Renal pelvis (tissue), 4 donors: ENCODE measurements around the gene WDR11. TPM values are rescaled to one million over a fixed set of nuclear protein-coding genes. Genes with fewer than 3 reads are reported as not detected.
A peak's percentile ranks its signal among the peaks of the same experiment; 100 is the strongest.
"Not testable (repeated sequence)": the region's sequence is repeated elsewhere in the genome, so short reads cannot be mapped to it uniquely, and the experiment has no call there.

Experiments
- DNase-seq: peaks from one replicate; pipeline ENCODE4 v3.0.0-alpha.2; 2013
- polyA plus RNA-seq, 3 donors: library from polyadenylated mRNA; unstranded; fragments of 120-200 nt; gene quantifications; one replicate each; pipeline ENCODE4 v1.2.1, GENCODE V29; 2013; ENCODE audit not compliant: insufficient read length in 3 of 3

Gene WDR11
- polyA plus RNA-seq, 3 donors = 60.3 to 94.6 (median 91.8) TPM

DNA sequence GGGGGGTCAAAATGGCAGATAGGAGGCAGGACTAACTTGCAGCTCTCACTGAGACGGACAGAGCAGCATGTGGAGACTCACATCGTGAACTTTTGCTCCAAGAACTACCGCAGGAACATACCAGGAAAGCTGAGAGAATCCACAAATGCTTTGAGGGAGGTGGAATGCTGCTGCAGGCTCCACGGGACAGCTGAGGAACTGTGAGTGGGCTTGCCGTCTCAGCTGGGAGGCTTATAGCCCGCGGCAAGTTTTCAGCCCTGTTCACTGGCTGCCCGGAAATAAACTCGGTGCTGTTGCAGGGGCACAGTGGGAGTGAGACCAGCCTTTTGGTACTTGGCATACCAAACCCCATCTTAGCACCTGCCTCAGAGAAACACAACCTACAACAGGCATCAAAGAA, 19.1 kb upstream of the WDR11 start:
- DNase-seq = no peak

DNA sequence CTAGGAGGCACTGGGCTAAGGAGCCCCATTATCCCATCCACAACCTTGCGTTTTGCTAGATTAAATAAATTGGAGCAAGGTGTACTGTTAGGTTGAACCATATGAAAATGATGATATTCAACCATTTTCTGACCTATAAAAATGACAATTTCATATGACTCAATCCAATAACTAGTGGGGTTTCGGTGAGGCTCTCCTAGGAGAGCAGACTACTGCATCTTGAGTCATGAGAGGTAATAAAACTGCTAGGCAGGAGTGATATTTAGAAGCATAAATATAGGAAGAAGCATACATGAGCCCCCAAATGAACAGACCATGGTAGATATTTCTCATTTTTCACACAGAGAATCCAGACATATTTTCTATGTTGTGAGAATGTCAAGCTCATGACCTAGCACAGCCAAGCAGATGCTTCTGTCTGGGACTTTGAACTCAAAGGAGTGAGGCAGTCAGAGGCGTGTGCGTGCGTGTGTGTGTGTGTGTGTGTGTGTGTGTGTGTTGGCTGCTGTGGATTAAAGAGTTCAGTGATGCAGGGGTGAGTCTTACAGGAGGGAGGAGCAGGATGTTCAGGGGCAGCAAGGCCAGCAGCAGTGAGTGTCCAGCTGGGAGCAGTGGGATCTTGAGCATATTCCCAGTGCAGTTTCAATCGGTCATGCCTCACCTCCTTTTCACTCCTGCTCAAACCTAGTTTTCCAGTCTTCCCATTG, 17.8 kb upstream of the WDR11 start:
- DNase-seq = peak; percentile 12

DNA sequence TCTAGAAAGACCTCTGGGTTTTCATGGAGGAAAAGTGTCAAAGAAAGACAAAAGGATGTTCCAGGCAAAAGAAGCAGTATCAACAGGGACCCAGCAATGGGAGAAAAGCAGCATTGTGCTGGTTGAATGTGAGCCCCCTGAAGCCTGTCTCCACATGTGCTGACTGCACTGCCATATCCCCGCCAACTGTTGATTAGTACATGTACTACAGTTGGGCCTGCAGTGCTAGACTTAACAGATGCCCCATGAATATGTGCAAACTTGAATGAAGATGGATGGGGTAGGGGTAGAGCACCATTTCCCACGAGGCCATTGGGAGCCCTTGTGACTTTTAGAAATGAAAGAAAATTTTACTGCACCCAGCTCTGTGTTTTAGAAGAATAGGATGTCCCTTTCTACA, 15.6 kb upstream of the WDR11 start:
- no peak for DNase-seq

DNA sequence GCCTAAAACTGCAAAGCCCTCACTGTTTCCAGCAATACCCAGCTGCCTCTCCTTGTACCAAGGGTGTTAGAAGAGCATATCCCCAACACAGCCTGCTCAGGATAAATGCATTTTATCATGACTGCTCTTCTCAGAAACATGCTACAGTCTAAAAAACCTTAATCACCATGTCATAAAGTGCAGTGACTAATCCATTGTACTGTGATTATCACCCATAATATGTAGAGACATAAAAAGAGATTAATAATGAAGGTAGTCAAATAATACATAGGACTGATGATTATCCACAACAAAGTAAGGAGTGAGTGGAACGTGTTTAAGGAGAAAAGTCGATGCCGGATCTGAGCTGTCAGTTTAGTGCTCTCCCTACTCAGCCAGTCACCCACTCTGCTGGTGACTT, 12.2 kb upstream of the WDR11 start:
- DNase-seq = no peak

DNA sequence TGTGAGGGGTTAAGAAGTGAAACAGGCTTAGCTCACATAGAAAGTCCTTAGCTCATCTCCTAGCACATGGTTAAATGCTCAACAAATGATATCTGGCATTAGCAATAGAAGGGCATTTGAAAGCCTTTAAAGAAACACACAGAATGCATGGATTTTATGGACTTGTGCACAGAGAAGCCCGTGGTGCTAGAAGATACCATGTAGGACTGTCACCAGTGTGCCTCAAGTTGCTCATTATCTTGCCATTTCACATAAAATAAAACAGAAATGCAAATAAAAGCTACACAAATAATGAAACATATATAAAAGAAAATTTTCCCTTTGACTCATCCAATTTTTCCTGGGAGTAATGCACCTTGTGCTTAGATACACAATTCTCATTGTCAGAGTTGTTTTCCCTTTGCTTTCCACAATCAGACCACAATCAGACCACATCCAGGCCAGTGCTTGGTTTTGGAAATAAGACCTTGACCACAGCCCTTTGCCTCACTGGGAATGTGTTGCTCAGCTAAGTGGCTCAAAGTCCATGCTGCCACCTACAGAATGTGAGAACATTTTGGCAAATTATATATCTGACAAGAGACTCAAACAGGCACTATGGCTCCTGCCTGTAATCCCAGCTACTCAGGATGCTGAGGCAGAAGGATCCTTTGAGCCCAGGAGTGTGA, 9.5 kb upstream of the WDR11 start:
- DNase-seq = no peak

DNA sequence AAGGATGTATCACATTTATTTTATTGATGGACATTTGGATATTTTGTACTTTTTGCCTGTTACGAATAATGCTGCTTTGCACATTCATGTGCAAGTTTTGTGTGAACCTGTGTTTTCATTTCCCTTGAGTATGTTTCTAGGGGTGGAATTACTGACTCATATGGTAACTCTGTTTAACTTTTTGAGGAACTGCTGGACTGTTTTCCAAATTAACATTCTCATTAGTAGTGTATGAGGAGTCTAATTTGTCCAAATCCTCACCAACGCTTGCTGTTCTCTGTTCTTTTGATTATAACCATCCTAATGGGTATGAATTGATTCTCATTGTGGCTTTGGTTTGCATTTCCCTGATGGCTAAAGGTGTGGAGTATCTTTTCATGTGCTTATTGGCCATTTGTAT, 3.2 kb downstream of the WDR11 start:
- DNase-seq = no peak

DNA sequence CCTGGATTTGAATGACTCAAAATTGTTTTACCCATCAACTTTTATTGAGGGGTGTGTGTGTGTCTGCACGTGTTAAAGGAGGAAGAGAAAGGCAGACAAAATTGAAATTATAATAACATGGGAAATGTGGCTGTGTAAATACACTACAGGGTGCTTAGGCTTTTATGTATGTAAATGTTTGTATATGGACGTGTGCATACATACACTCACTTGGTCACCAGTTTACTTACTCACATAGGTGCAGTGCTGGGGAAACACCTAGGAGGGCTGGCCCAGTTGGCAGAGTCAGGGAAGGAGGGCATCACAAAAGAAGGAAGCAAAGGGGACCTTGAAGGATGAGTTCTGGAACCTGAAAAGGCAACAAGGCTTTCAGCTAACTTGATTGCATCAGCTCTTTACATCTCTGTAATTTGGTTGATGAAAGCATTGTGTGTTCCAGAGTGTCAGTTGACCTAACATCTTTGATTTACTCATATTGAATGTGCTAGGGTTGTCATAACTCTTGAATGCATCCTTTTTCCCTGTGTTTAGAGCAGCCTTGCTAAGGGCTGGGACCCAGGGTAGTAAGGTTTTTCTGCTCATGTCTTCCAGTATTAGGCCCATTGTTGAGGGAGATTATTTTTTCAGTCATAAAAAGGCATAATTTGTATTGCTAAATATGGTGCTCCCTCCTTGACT, 10.2 kb downstream of the WDR11 start:
- no peak for DNase-seq

DNA sequence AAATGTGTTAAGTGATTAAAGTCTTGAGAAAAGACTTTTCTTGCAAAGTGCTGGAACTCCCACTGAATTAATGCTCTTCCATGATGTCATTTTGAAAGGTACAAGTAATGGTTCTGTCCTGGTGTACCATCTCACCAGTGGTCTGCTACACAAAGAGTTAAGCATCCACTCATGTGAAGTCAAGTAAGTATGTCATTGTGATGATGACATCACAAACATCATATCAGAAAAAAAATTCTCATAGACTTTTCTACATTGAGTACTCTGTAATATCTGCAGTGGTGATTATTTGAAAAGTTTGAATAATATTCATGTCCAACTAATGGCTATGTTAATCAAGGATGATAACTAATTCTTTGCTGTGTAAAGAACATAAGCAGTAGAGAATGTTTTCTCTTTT, 22.6 kb downstream of the WDR11 start:
- no peak for DNase-seq

DNA sequence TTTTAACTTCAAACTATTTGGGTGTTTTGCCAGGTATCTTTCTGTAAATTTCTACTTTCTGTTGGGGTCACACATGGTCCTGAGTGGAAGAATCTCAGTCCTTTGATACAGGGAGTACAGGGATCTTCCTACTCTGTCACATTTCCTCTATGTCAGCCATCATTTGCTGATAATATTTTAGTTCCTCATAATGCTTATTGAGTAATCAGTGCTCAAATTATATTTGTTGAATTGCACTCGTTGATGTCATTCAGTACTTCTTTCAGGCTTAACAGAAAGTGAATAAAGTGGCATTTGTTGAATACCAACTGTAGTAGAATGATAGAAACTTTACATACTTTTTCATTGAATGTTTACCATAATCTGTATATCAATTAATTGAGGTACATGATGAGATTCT, 31.9 kb downstream of the WDR11 start:
- no peak for DNase-seq

DNA sequence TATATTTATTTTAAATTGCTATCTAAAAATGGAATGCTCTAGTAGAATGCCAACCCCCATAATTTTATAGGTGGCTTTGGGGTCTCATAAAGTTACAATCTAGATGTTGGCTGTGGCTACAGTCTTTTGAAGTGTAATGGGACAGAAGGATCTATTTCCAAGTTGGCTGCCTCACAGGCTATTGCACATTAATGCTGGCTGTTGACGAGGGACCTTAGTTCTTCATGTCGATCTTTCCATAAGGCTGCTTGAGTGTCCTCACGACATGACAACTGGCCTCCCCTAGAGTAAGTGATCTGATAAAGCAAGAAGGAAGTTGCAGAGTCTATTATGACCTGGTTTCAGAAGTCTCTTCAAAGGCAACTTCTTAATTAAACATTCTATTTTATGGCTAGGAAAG, 36.3 kb downstream of the WDR11 start:
- DNase-seq = no peak

DNA sequence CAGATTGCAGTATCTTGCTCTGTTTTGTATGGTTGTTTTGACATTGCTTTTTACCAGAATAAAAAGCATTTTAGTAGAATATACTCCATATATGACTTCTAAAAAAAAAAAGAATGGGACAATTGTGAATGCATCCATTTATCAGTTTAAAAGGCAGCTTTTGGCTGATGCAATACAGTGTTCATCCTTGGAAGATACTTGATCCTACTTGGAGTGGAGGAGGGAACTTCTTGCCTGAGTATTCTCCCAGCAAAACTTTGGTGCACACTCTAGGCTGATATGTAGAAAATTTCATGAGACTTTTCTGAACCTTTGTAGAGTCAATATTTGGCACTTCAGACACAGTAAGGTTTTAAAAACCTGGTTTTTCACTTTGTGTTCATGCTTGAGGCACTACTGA, 40.2 kb downstream of the WDR11 start:
- DNase-seq = no peak

DNA sequence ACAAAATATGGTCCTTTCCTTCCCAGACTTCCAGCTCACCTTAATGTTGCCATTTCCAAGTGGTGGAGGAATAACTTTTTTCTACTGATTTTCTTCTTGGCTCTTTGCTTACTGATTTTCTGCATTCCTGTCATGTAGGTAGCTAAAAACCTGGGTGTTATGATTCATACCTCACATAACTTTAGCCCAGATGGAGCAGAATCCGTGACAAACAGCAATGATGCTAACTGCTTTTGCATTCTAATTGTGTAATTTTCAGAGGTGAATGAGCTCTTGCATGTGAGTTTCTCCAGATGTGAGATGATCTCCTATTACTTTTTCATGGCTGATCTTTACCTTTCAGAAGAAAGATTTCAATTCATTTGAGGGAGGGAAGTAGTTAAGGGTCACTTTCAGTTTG, 43.4 kb downstream of the WDR11 start:
- no peak for DNase-seq

DNA sequence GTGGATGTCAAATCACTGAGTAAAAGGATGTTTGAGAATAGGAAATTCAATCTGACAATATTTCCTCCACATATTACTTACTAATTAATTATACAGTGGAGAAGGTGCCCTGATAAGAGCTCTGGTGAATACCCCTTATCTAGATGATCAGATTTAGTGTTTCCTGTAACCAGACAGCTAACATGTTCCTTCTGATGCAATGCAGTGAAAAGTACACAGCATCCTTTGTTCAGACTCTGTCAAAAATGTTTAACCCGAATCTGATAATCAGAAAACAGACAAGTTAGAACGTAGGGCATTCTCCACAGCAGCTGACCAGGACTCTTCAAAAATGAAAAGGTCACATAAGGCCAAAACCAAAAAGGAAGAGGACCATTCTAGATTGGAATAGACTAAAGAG, 46.2 kb downstream of the WDR11 start:
- DNase-seq = no peak

DNA sequence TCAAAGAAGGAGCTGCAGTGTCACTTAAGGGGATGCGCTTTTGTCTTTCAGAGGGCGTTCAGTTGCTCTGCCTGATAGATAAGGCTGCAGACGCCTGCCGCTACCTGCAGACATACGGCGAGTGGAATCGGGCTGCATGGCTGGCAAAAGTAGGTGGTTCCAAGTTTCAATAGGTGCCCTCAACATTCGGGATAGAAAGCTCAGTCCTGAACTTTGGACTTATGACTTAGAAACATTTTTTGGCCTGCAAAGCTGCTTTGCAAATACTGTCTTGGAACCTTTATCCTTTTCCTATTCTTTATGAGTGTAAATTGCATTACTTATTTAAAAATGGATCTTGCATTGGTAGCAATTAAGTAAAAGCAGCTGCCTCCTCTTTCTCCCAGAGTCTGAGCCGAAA, 54.1 kb downstream of the WDR11 start:
- no peak for DNase-seq

DNA sequence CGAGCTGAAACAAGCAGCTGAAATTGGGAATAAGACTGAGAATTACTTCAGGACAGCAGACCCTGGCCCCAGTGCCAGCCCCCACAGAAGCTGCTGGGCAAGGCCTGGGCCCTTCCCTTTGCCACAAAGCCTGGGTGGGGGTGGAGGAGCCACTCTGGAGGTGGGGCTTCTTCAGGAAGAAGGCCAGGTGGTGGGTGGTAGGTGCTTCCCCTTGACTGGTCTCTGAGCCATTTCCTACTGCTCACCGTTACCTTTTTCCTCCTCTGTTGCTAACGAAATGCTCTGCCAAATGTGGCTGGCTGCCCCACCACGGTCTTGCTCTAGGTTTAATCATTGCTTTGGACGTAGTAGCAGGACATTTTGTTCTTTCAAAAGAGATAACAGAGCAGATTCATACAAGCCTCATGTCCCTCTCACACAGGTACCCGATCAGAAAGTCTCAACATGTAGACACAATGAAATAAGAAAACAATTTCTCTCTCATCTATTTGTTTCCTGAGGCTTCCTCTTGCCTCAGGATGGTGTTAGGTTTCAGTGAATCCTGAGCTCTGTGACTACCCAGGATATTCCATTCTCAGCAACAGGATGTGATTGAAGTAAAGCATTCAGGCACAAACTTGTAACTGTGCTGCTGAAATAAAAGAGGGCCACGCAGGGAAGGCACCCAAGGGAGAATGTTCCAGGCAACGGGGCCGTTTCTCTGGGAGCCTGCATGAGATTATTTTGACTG, 66.5 kb downstream of the WDR11 start:
- no peak for DNase-seq

DNA sequence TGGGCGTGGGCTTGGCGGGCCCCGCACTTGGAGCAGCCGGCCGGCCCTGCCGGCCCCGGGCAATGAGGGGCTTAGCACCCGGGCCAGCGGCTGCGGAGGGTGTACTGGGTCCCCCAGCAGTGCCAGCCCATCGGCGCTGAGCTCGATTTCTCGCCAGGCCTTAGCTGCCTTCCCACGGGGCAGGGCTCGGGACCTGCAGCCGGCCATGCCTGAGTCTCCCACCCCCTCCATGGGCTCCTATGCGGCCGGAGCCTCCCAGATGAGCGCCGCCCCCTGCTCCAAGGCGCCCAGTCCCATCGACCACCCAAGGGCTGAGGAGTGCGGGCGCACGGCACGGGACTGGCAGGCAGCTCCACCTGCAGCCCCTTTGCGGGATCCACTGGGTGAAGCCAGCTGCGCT, 72.7 kb downstream of the WDR11 start:
- not testable (repeated sequence) for DNase-seq

DNA sequence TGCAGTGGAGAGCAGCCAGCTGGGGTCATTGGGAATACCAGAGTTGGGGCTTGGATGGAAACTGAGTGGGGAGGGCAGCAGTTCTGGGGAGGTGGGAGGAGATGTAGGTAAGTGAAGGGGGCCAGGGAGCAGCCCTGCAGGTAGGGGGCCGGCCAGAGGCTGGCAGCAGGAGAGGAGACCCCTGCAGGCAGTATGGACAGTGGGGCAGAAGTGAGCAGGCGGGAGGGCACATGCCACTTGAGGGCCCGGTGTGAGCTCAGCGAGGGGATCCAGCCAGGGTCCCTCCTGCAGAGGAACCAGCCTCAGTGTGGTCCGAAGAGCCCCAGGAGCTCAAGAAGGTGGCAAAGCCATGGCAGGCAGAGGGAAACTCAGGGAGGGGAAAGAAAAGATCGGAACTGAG, 75.4 kb downstream of the WDR11 start:
- no peak for DNase-seq

DNA sequence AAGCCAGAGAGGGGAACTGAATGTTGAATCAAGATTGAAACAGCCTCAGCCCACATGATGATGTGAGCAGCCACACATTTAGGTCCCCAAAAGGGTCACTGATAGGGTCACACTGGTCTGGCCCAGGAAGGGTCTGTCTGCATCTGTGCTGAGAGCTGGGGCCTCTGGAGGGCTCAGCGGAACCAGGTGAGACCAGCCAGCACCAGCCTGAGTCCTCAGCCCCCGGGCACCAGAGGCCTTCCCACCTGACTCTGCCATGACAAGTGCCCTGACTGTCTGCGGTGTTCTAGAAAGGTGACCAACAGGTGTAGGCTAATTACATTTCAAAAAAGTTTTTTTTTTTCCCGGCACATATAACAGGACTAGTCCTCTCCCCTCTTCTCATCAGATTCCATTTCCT, 76.2 kb downstream of the WDR11 start:
- no peak for DNase-seq

DNA sequence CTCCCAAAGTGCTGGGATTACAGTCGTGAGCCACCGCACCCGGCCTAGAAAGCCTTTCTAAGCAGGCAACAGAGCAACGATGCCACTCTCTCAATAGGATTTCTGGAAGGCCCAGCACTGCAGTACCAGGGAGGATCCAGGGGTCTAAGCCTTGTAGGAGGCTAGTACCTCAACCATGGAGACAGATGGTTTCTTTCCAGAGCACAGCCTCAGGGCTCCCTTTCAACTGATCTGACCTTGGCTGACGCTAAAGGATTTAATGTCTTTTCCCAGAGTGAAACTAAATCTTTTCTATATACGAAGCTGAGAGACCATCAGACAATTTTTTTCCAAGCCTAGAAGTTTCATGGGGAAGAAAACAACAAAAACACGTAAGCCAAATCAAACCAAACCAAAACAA, 78.0 kb downstream of the WDR11 start:
- peak; percentile 82 for DNase-seq

DNA sequence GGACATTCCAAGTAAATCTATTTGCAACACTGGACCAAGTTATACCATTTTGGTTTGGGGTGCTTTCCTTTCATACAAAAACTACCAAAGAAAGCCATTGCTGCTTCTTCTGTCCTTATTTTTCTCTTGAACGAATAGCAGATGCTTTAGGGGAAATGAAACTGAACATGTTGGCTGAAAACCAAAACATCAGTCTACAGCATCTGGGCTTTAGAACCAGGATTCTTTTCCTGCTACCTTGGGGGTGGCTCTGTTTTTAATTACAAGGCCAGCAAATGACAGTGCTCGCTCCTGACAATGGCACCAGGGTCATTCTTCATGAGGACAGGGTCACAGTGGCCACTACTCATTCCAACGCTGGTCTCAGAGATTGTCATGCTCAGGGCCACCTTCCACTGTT, 80.3 kb downstream of the WDR11 start:
- DNase-seq = no peak

DNA sequence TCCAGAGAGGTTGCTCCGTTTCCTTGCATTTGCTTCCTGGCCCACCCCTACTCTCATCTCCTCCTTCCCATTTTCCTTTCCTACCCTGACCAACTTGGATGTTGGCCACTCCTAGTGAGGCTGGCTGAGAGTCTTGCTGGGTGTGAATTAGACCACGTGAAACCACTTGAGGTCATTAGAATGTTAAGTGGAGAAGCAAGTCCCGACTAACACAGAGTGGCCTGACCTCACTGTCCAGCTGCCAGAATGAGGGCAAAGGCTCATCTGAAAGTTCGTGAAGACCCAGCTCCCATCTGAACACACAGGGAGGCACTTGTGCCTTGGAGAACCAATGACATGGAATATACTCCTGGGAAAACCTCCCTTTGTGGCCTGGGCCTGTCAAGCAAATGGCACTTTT, 80.8 kb downstream of the WDR11 start:
- DNase-seq = no peak

DNA sequence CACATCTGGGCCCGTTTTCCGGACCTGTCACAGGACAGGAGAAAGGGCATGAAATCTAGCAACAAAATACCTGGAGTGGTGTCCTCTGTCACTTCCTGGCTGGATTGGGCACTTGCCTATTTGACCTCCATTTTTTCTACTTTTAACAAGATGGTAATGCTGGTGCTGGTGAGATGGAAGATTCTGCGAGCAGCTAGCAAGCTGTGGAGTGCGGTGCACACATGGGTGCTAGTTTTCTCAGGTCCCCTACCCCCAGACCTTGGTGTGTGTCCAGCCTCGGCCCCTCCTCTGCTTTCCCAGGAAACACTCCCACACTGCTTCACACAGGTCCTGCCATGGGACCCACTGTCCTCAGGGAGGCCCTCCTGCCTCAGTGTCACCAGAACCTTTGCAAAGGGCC, 87.7 kb downstream of the WDR11 start:
- DNase-seq = no peak
